Suprapubic skin (tissue), 4 donors: Measurements from ENCODE around the gene HCN4.

ENCODE experiments used
- CTCF ChIP-seq, 2 donors: fragments of 200-600 bp in 1 of 2; fragments of 450-650 bp in 1 of 2; sonication (generic) in 1 of 2; IDR thresholded peaks; one replicate each; pipeline ENCODE4 v1.5.1; 2016 to 2019; ENCODE audit warnings: antibody characterized with exemption in 2 of 2, mild to moderate bottlenecking in 1 of 2, moderate library complexity in 1 of 2
- POLR2A ChIP-seq, 2 donors: fragments of 450-650 bp; IDR thresholded peaks; one replicate each; pipeline ENCODE4 v1.6.1; 2017; ENCODE audit warnings: antibody characterized with exemption in 2 of 2, mild to moderate bottlenecking in 2 of 2, moderate library complexity in 2 of 2
- POLR2AphosphoS5 ChIP-seq, 3 donors: sonication (generic); formaldehyde crosslinking; IDR thresholded peaks; one replicate each; pipeline ENCODE4 v1.6.1; 2017; ENCODE audit warnings: antibody characterized with exemption in 3 of 3

- TF ChIP-seq CTCF (IDR thresholded peaks at IDR 0.05): no peak
- TF ChIP-seq POLR2A (IDR thresholded peaks at IDR 0.05): no peak
- no peak for TF ChIP-seq POLR2AphosphoS5 (IDR thresholded peaks at IDR 0.05)
Observed at GRCh38 chr15:73378089-73378488, 9.3 kb upstream of the HCN4 start.
